HEK293 (cell line): ENCODE results near the gene TRAF2.

Source experiments
- CTCF ChIP-seq: fragments of 450-650 bp; formaldehyde crosslinking; IDR thresholded peaks from 2 replicates; pipeline ENCODE4 v1.5.1; 2016; ENCODE audit warnings: missing biosample characterization, missing genetic modification characterization
- IKZF3 ChIP-seq: fragments of 450-650 bp; IDR thresholded peaks from 2 replicates; pipeline ENCODE4 v1.5.0; 2018; ENCODE audit warnings: missing biosample characterization, mild to moderate bottlenecking, missing genetic modification characterization, moderate library complexity
- KLF17 ChIP-seq: fragments of 450-650 bp; formaldehyde crosslinking; IDR thresholded peaks from 2 replicates; pipeline ENCODE4 v1.5.1; 2016; ENCODE audit warnings: missing biosample characterization, missing genetic modification characterization
- OSR2 ChIP-seq: fragments of 450-650 bp; formaldehyde crosslinking; IDR thresholded peaks from 2 replicates; pipeline ENCODE4 v1.5.1; 2016; ENCODE audit warnings: missing biosample characterization, missing genetic modification characterization
- PBX3 ChIP-seq: sonication (generic); formaldehyde crosslinking; IDR thresholded peaks from 2 replicates; pipeline ENCODE4 v1.8.1; 2022; ENCODE audit warnings: mild to moderate bottlenecking, moderate library complexity, missing genetic modification reagents
- ZBTB10 ChIP-seq: fragments of 450-650 bp; formaldehyde crosslinking; IDR thresholded peaks from 2 replicates; pipeline ENCODE4 v1.5.1; 2016; ENCODE audit warnings: missing biosample characterization, missing genetic modification characterization
- ZFP37 ChIP-seq: fragments of 450-650 bp; formaldehyde crosslinking; IDR thresholded peaks from 2 replicates; pipeline ENCODE4 v1.5.1; 2016; ENCODE audit warnings: missing biosample characterization, missing genetic modification characterization
- ZNF175 ChIP-seq: fragments of 450-650 bp; formaldehyde crosslinking; IDR thresholded peaks from 2 replicates; pipeline ENCODE4 v1.5.1; 2016; ENCODE audit warnings: missing biosample characterization, missing genetic modification characterization
- ZNF24 ChIP-seq: fragments of 450-650 bp; formaldehyde crosslinking; IDR thresholded peaks from 2 replicates; pipeline ENCODE4 v1.5.1; 2016; ENCODE audit warnings: missing biosample characterization, missing genetic modification characterization
- ZNF398 ChIP-seq: fragments of 450-650 bp; formaldehyde crosslinking; IDR thresholded peaks from 2 replicates; pipeline ENCODE4 v1.5.1; 2017; ENCODE audit warnings: missing biosample characterization, missing genetic modification characterization
- ZNF433 ChIP-seq: fragments of 450-650 bp; formaldehyde crosslinking; IDR thresholded peaks from 2 replicates; pipeline ENCODE4 v1.5.1; 2016; ENCODE audit warnings: missing biosample characterization, missing genetic modification characterization, low read depth
- ZNF561 ChIP-seq: fragments of 450-650 bp; IDR thresholded peaks from 2 replicates; pipeline ENCODE4 v1.5.1; 2018; ENCODE audit warnings: missing biosample characterization, missing genetic modification characterization, borderline replicate concordance
- ZNF707 ChIP-seq: fragments of 450-650 bp; formaldehyde crosslinking; IDR thresholded peaks from 2 replicates; pipeline ENCODE4 v1.5.1; 2016; ENCODE audit warnings: missing biosample characterization, missing genetic modification characterization
- ZSCAN18 ChIP-seq: fragments of 450-650 bp; formaldehyde crosslinking; IDR thresholded peaks from 2 replicates; pipeline ENCODE4 v1.5.1; 2016; ENCODE audit warnings: missing biosample characterization, missing genetic modification characterization

DNA sequence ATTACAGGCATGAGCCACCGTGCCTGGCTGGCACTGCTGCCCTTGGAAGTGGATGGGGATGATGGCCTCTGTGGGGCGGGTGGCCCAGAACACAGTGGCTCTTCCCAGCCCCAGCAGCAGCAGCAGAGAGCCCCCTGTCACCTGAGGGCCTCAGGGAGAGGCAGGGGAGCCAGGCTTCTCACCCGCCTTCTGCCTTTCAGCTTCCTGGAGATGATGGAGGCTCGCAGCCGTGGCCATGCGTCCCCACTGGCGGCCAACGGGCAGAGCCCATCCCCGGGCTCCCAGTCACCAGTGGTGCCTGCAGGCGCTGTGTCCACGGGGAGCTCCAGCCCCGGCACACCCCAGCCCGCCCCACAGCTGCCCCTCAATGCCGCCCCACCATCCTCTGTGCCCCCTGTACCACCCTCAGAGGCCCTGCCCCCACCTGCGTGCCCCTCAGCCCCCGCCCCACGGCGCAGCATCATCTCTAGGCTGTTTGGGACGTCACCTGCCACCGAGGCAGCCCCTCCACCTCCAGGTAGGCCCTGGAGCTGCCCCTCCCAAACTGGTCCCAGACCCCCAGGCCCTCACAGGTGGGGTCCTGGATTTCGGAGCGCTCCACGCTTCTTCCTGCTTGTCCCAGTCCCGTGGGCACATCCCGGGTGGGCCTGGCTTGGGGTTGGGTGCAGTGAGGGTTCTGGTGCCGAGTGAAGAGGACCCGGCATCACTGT, 49.0 kb upstream of the TRAF2 start:
- TF ChIP-seq KLF17 (tag by site-specific recombination) (no peak), ZNF561 (tag by site-specific recombination) (no peak), ZNF175 (tag by site-specific recombination) (no peak), ZNF24 (tag by site-specific recombination) (no peak), CTCF (tag by site-specific recombination) (no peak), ZNF398 (tag by site-specific recombination) (no peak), ZNF707 (tag by site-specific recombination) (no peak), ZBTB10 (no peak), PBX3 (CRISPR knock-in tag) (no peak), IKZF3 (tag by site-specific recombination) (no peak), ZSCAN18 (tag by site-specific recombination) (no peak), ZFP37 (no peak), OSR2 (no peak), ZNF433 (no peak)
